ENCODE results near the gene ST6GAL1. TPM values are rescaled to one million over a fixed set of nuclear protein-coding genes. Genes with fewer than 3 reads are reported as not detected.

The ST6GAL1 gene
- total RNA-seq, 1 donor from 2014 or later, result 15.8 TPM

DNA sequence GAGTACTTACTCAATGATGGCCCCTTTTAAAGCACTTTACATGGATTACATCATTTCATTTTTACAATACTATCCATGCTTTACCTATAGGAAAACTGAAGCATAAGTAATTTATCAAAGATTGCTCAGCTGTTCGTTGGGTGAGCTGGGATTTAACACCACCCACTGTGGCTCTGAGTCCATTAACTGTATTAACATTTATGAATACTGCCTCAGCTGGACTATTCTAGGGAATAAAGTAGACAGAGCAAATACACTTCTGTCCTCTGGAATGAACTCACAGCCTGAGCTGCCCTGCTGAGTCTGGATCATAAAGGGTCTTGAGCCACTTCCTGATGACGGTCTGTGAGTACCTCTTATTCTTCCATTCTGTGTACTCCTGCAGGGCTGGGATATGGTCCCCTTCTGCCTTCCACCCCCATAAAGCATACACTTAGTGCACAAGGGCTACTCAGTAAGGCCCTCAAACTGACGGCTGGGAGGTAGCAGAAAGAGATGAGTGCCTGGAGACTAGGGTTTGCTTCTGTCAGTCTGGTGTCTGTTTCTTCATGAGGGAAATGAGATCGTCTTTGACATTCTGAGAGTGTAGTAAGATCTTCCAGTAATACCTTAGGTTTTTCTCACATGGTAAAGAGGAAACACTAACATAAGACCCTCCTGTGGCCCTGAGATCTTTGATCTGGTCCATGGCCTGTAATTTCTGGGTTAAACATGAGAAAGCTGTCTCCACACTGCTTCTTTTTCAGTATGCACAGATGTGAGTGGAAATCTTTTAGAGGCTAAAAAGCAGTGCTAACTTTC is 12.6 kb upstream of the ST6GAL1 start:
- H2AFZ ChIP-seq (ENCODE audit: low read depth, low read length), result no peak overlapping the region
- Mint-ChIP-seq H3K27me3 (ENCODE audit: low read depth, unreplicated experiment) (peaks cover 15% of the 10 kb centered on the region), H3K27ac (ENCODE audit: unreplicated experiment) (no peak overlapping the region), H3K4me1 (ENCODE audit: low read depth, unreplicated experiment) (peaks cover 6% of the 10 kb centered on the region), H3K9me3 (ENCODE audit: unreplicated experiment) (peaks cover under 1% of the 10 kb centered on the region), H3K4me3 (ENCODE audit: unreplicated experiment) (no peak overlapping the region), H3K36me3 (ENCODE audit: low read depth, unreplicated experiment) (no peaks in the 10 kb centered on the region)
- no peak overlapping the region for H3K9ac ChIP-seq (ENCODE audit: low read length)
- no peak overlapping the region for H3K4me2 ChIP-seq (ENCODE audit: low read length)
- no peaks in the 10 kb centered on the region for H3K36me3 ChIP-seq (ENCODE audit: insufficient read depth, low read length)
- H3K9me3 ChIP-seq (ENCODE audit: insufficient read depth, low read depth, low read length), result no peaks in the 10 kb centered on the region
- FAIRE-seq, result no peak
- DNase-seq (ENCODE audit: low read depth), result no peak
- H3K27me3 ChIP-seq (ENCODE audit: insufficient read depth, low read length), result no peaks in the 10 kb centered on the region
- no peaks in the 10 kb centered on the region for H4K20me1 ChIP-seq (ENCODE audit: insufficient read depth, low read length)
- no peak overlapping the region for H3K27ac ChIP-seq (ENCODE audit: low read depth, low read length)
- H3K79me2 ChIP-seq (ENCODE audit: insufficient read depth, low read length), result no peaks in the 10 kb centered on the region
- H3K4me1 ChIP-seq (ENCODE audit: insufficient read depth, low read length), result peaks cover 3% of the 10 kb centered on the region
- no peak for TF ChIP-seq EZH2 (IDR thresholded peaks at IDR 0.05; ENCODE audit: insufficient read depth, low read length)
- TF ChIP-seq, protein P1, sequence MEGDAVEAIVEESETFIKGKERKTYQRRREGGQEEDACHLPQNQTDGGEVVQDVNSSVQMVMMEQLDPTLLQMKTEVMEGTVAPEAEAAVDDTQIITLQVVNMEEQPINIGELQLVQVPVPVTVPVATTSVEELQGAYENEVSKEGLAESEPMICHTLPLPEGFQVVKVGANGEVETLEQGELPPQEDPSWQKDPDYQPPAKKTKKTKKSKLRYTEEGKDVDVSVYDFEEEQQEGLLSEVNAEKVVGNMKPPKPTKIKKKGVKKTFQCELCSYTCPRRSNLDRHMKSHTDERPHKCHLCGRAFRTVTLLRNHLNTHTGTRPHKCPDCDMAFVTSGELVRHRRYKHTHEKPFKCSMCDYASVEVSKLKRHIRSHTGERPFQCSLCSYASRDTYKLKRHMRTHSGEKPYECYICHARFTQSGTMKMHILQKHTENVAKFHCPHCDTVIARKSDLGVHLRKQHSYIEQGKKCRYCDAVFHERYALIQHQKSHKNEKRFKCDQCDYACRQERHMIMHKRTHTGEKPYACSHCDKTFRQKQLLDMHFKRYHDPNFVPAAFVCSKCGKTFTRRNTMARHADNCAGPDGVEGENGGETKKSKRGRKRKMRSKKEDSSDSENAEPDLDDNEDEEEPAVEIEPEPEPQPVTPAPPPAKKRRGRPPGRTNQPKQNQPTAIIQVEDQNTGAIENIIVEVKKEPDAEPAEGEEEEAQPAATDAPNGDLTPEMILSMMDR (IDR thresholded peaks at IDR 0.05; ENCODE audit: insufficient read depth, low read depth, low read length), result no peak
- no peak overlapping the region for H3K4me3 ChIP-seq (ENCODE audit: insufficient read depth, low read depth, low read length)

DNA sequence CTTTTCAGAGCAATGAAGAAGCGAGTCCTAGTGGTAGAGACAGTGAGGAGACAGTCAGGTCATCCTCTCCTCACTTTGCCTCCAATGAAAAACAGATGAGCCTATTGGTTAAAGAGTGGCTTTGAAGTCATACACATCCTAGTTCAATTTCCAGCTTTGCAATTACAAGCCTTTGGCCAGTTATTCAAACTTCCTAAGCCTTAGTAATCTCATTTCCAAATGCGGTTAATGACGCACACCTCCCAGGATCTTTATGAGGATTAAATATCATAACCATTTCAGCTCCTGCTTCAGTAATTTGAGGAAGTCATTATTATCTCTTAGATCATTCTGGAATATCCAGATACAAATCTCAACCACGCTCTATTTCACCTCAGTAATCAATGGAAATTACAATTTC is 10.0 kb upstream of the ST6GAL1 start:
- Mint-ChIP-seq H3K4me1 (ENCODE audit: low read depth, unreplicated experiment) (peaks cover 11% of the 10 kb centered on the region), H3K36me3 (ENCODE audit: low read depth, unreplicated experiment) (no peaks in the 10 kb centered on the region), H3K4me3 (ENCODE audit: unreplicated experiment) (no peak overlapping the region), H3K27ac (ENCODE audit: unreplicated experiment) (no peak overlapping the region), H3K9me3 (ENCODE audit: unreplicated experiment) (no peaks in the 10 kb centered on the region), H3K27me3 (ENCODE audit: low read depth, unreplicated experiment) (peaks cover 13% of the 10 kb centered on the region)
- Histone ChIP-seq H3K9me3 (ENCODE audit: insufficient read depth, low read depth, low read length) (no peaks in the 10 kb centered on the region), H3K79me2 (ENCODE audit: insufficient read depth, low read length) (no peaks in the 10 kb centered on the region), H3K27me3 (ENCODE audit: insufficient read depth, low read length) (no peaks in the 10 kb centered on the region), H3K36me3 (ENCODE audit: insufficient read depth, low read length) (no peaks in the 10 kb centered on the region), H3K4me1 (ENCODE audit: insufficient read depth, low read length) (peaks cover 3% of the 10 kb centered on the region), H3K27ac (ENCODE audit: low read depth, low read length) (no peak overlapping the region), H3K4me2 (ENCODE audit: low read length) (no peak overlapping the region), H2AFZ (ENCODE audit: low read depth, low read length) (no peak overlapping the region), H3K4me3 (ENCODE audit: insufficient read depth, low read depth, low read length) (no peak overlapping the region), H3K9ac (ENCODE audit: low read length) (no peak overlapping the region), H4K20me1 (ENCODE audit: insufficient read depth, low read length) (no peaks in the 10 kb centered on the region)
- TF ChIP-seq EZH2 (IDR thresholded peaks at IDR 0.05; ENCODE audit: insufficient read depth, low read length), result no peak
- TF ChIP-seq, protein P1 (IDR thresholded peaks at IDR 0.05; ENCODE audit: insufficient read depth, low read depth, low read length), result no peak
- FAIRE-seq (no peak), DNase-seq (ENCODE audit: low read depth) (no peak)

DNA sequence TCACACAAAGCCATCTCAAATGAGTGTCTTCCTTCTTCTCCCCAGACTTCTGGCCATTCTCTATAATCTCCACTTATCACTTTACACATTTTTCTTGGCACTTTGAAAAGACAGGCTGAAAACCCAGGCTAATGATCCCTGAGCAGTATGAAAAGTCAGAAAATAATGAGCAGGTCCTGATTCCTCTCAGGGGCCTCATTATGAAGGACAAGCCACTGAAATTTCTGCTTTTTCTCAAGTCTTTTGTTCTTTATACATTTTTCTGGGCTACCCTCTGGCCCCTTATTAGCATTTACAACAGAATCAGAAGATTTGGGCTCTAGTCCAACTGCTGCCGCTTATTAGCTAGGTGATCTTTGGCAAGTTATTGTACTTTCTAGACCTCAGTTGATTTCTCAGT is 9.5 kb upstream of the ST6GAL1 start:
- Histone ChIP-seq H3K27me3 (ENCODE audit: insufficient read depth, low read length) (peaks cover 2% of the 10 kb centered on the region), H3K4me2 (ENCODE audit: low read length) (no peak overlapping the region), H3K79me2 (ENCODE audit: insufficient read depth, low read length) (no peaks in the 10 kb centered on the region), H3K9me3 (ENCODE audit: insufficient read depth, low read depth, low read length) (no peaks in the 10 kb centered on the region), H4K20me1 (ENCODE audit: insufficient read depth, low read length) (no peaks in the 10 kb centered on the region), H3K4me1 (ENCODE audit: insufficient read depth, low read length) (peaks cover 3% of the 10 kb centered on the region), H3K27ac (ENCODE audit: low read depth, low read length) (no peak overlapping the region), H2AFZ (ENCODE audit: low read depth, low read length) (no peak overlapping the region), H3K36me3 (ENCODE audit: insufficient read depth, low read length) (no peaks in the 10 kb centered on the region), H3K4me3 (ENCODE audit: insufficient read depth, low read depth, low read length) (no peak overlapping the region), H3K9ac (ENCODE audit: low read length) (no peak overlapping the region)
- no peak for TF ChIP-seq EZH2 (IDR thresholded peaks at IDR 0.05; ENCODE audit: insufficient read depth, low read length)
- TF ChIP-seq, protein P1 (IDR thresholded peaks at IDR 0.05; ENCODE audit: insufficient read depth, low read depth, low read length), result no peak
- H3K27ac Mint-ChIP-seq (ENCODE audit: unreplicated experiment), result no peak overlapping the region
- no peaks in the 10 kb centered on the region for H3K36me3 Mint-ChIP-seq (ENCODE audit: low read depth, unreplicated experiment)
- peaks cover 11% of the 10 kb centered on the region for H3K4me1 Mint-ChIP-seq (ENCODE audit: low read depth, unreplicated experiment)
- DNase-seq (ENCODE audit: low read depth), result no peak
- H3K27me3 Mint-ChIP-seq (ENCODE audit: low read depth, unreplicated experiment), result peaks cover 18% of the 10 kb centered on the region
- FAIRE-seq, result no peak
- no peak overlapping the region for H3K4me3 Mint-ChIP-seq (ENCODE audit: unreplicated experiment)
- no peaks in the 10 kb centered on the region for H3K9me3 Mint-ChIP-seq (ENCODE audit: unreplicated experiment)

All from astrocyte (in vitro differentiated cells and primary cell).